Lower lobe of right lung (tissue), 2 donors: ENCODE measurements around the gene DMD. TPM values are rescaled to one million over a fixed set of nuclear protein-coding genes. Genes with fewer than 3 reads are reported as not detected.
"Not testable (repeated sequence)": the region's sequence is repeated elsewhere in the genome, so short reads cannot be mapped to it uniquely, and the experiment has no call there.

ENCODE experiments used
- ATAC-seq, 2 donors: fragments of 200-7000 bp; cut with Tn5 transposase; one replicate each; pipeline ENCODE4 v1.9.1; 2020 to 2022; ENCODE audit warnings: mild to moderate bottlenecking in 2 of 2, moderate library complexity in 2 of 2
- DNase-seq: peaks from one replicate; pipeline ENCODE4 v3.0.0-alpha.2; 2020
- H3K27ac ChIP-seq: fragments of 200-600 bp; one replicate; pipeline ENCODE4 v1.8.0; 2022
- H3K27me3 ChIP-seq: fragments of 200-600 bp; one replicate; pipeline ENCODE4 v1.8.0; 2022; ENCODE audit warnings: low read depth
- H3K36me3 ChIP-seq: fragments of 200-600 bp; one replicate; pipeline ENCODE4 v1.8.0; 2022; ENCODE audit warnings: mild to moderate bottlenecking
- H3K4me1 ChIP-seq: fragments of 200-600 bp; one replicate; pipeline ENCODE4 v1.8.0; 2022
- H3K4me3 ChIP-seq: fragments of 200-600 bp; one replicate; pipeline ENCODE4 v1.8.0; 2022; ENCODE audit warnings: mild to moderate bottlenecking
- H3K9me3 ChIP-seq: fragments of 200-600 bp; one replicate; pipeline ENCODE4 v1.8.0; 2022
- CTCF ChIP-seq: fragments of 200-600 bp; IDR thresholded peaks from one replicate; pipeline ENCODE4 v1.8.0; 2022; ENCODE audit warnings: antibody characterized with exemption, mild to moderate bottlenecking
- intact Hi-C: fragments of 100-400 bp; cut with DNase I; formaldehyde crosslinking; loops from one replicate; pipeline ENCODE4 v1.11.0; 2022
- total RNA-seq: library from RNA; stranded (reverse); fragmentation: NEBNext Ultra II Directional; extraction: Animal tissue kit (Norgen Biotek cat#: 25700); gene quantifications from one replicate; pipeline ENCODE4 v1.2.1, GENCODE V29; 2021
- donor health status: DM: no; HTN: yes; CAD: no; lungs with severe emphysema.

Gene DMD
- total RNA-seq, 1 donor from 2014 or later, result 29.4 TPM

- Histone ChIP-seq H3K36me3 (no peaks in the 10 kb centered on the region), H3K4me3 (no peak overlapping the region), H3K27ac (no peak overlapping the region), H3K27me3 (no peaks in the 10 kb centered on the region), H3K9me3 (no peaks in the 10 kb centered on the region), H3K4me1 (no peaks in the 10 kb centered on the region)
- ATAC-seq, result no peak
- no peak for TF ChIP-seq CTCF
- no peak for DNase-seq
- intact Hi-C loops, result no loop called here
Measured at GRCh38 chrX:31499109-31499508, 1712.2 kb downstream of the DMD start.

- DNase-seq (no peak), ATAC-seq (no peak)
- Histone ChIP-seq H3K4me3 (no peak overlapping the region), H3K36me3 (no peaks in the 10 kb centered on the region), H3K27ac (no peak overlapping the region), H3K4me1 (no peaks in the 10 kb centered on the region), H3K9me3 (no peaks in the 10 kb centered on the region), H3K27me3 (no peaks in the 10 kb centered on the region)
- intact Hi-C loops, result no loop called here
- no peak for TF ChIP-seq CTCF
Measured at GRCh38 chrX:31497086-31497485, 1714.3 kb downstream of the DMD start.

- Histone ChIP-seq H3K4me3 (no peak overlapping the region), H3K9me3 (no peaks in the 10 kb centered on the region), H3K36me3 (no peaks in the 10 kb centered on the region), H3K27ac (no peak overlapping the region), H3K27me3 (no peaks in the 10 kb centered on the region), H3K4me1 (no peaks in the 10 kb centered on the region)
- DNase-seq (no peak), ATAC-seq (no peak)
- TF ChIP-seq CTCF, result no peak
- intact Hi-C loops, result no loop called here
Measured at GRCh38 chrX:31487951-31488350, 1723.4 kb downstream of the DMD start.

GRCh38 chrX:31483336-31483735 is 1728.0 kb downstream of the DMD start:
- ATAC-seq, result no peak
- intact Hi-C loops, result no loop called here
- Histone ChIP-seq H3K27ac (no peak overlapping the region), H3K4me3 (no peak overlapping the region), H3K36me3 (no peaks in the 10 kb centered on the region), H3K9me3 (no peaks in the 10 kb centered on the region), H3K4me1 (no peaks in the 10 kb centered on the region), H3K27me3 (no peaks in the 10 kb centered on the region)
- DNase-seq, result no peak
- TF ChIP-seq CTCF, result no peak

- Histone ChIP-seq H3K27me3 (no peaks in the 10 kb centered on the region), H3K36me3 (no peaks in the 10 kb centered on the region), H3K27ac (no peak overlapping the region), H3K4me1 (no peaks in the 10 kb centered on the region), H3K9me3 (no peaks in the 10 kb centered on the region), H3K4me3 (no peak overlapping the region)
- ATAC-seq, result no peak
- DNase-seq, result no peak
- intact Hi-C loops, result no loop called here
- no peak for TF ChIP-seq CTCF
Measured at GRCh38 chrX:31480696-31481095, 1730.7 kb downstream of the DMD start.

- Histone ChIP-seq H3K4me1 (no peaks in the 10 kb centered on the region), H3K27ac (no peak overlapping the region), H3K9me3 (no peaks in the 10 kb centered on the region), H3K36me3 (no peaks in the 10 kb centered on the region), H3K27me3 (no peaks in the 10 kb centered on the region), H3K4me3 (no peak overlapping the region)
- no peak for DNase-seq
- TF ChIP-seq CTCF, result no peak
- ATAC-seq, result no peak
- intact Hi-C loops, result no loop called here
Measured at GRCh38 chrX:31471229-31471628, 1740.1 kb downstream of the DMD start.

GRCh38 chrX:31470753-31471152 is 1740.6 kb downstream of the DMD start:
- H3K4me3 ChIP-seq, H3K27me3 ChIP-seq, intact Hi-C loops, H3K27ac ChIP-seq, H3K4me1 ChIP-seq, H3K9me3 ChIP-seq, H3K36me3 ChIP-seq: not testable (repeated sequence)
- ATAC-seq, result peak; percentile 53 to 68
- DNase-seq, result peak; percentile 55
